HepG2 (cell line): ENCODE measurements around the gene USH2A. TPM values are rescaled to one million over a fixed set of nuclear protein-coding genes. Genes with fewer than 3 reads are reported as not detected.

Experiments used
- ATAC-seq: fragments of 200-7000 bp; cut with Tn5 transposase; 3 replicates; pipeline ENCODE4 v1.9.1; 2020; ENCODE audit warnings: mild to moderate bottlenecking, moderate library complexity
- BruUV-seq: library from RNA; stranded (reverse); fragments of 400-500 nt; replicated peaks from 2 replicates; lab custom pipeline; 2021; lab: Mats Ljungman, UMichigan
- CTCF ChIA-PET: fragments of 300-600 bp; formaldehyde crosslinking; extraction: SDS; loops from one replicate; lab custom pipeline; 2021; ENCODE audit warnings: low total read pairs, inconsistent platforms, low intra/inter-chr PET ratio; lab: Yijun Ruan, JAX
- POLR2A ChIA-PET: fragments of 350-600 bp; sonication (Branson Sonifier 250); formaldehyde crosslinking; loops from one replicate; lab custom pipeline; 2020; ENCODE audit warnings: antibody characterized with exemption, inconsistent platforms; lab: Yijun Ruan, JAX
- DNase-seq: peaks from one replicate; pipeline ENCODE4 v3.0.0-alpha.2; 2015; ENCODE audit warnings: low spot score
- FAIRE-seq: peaks from 3 replicates; lab custom pipeline; 2011; peaks lifted over from hg19 to GRCh38; lab: Jason Lieb, UNC
- H2AFZ ChIP-seq: one replicate; pipeline ENCODE4 v1.6.1; 2011; ENCODE audit warnings: low read length, inconsistent platforms
- H3K27ac ChIP-seq: fragments of 300-600 bp; 3 replicates; pipeline ENCODE4 v1.8.0; 2011; ENCODE audit warnings: mixed run types, mild to moderate bottlenecking, mixed read lengths, low read length, inconsistent platforms; ENCODE audit not compliant: insufficient read depth; ENCODE audit errors: extremely low read length
- H3K27me3 ChIP-seq, 2 experiments: fragments of 200-600 bp in 1 of 2; 2 replicates in 1 of 2; 3 replicates in 1 of 2; pipeline versions ENCODE4 v1.6.0 to v1.8.0; 2011; ENCODE audit warnings: low read length in 2 of 2, mild to moderate bottlenecking in 2 of 2, moderate library complexity in 2 of 2, inconsistent platforms in 1 of 2; ENCODE audit not compliant: insufficient read depth in 2 of 2, control insufficient read depth in 1 of 2
- H3K36me3 ChIP-seq, 2 experiments: fragments of 200-600 bp in 1 of 2; replicated peaks in 1 of 2; 2 replicates in 1 of 2; 3 replicates in 1 of 2; pipeline versions ENCODE4 v1.5.1 to v1.8.0; 2011; ENCODE audit warnings: low read length in 2 of 2, inconsistent platforms in 1 of 2; ENCODE audit not compliant: insufficient read depth in 2 of 2, control insufficient read depth in 1 of 2
- H3K4me1 ChIP-seq: 2 replicates; pipeline ENCODE4 v1.5.1; 2012; ENCODE audit warnings: low read length, inconsistent platforms; ENCODE audit not compliant: insufficient read depth
- H3K4me2 ChIP-seq: 2 replicates; pipeline ENCODE4 v1.6.0; 2011; ENCODE audit warnings: low read depth, low read length, inconsistent platforms
- H3K4me3 ChIP-seq, 3 experiments: fragments of 200-600 bp in 1 of 3; sonication (generic), shearing (Covaris generic) in 1 of 3; replicated peaks in 1 of 3; 2 replicates each; pipeline ENCODE4 v1.5.1; 2011 to 2016; ENCODE audit warnings: low read length in 3 of 3, inconsistent platforms in 2 of 3, low read depth in 2 of 3, mild to moderate bottlenecking in 2 of 3, control low read depth in 1 of 3, mixed read lengths in 1 of 3; ENCODE audit not compliant: insufficient read depth in 1 of 3
- H3K79me2 ChIP-seq: one replicate; pipeline ENCODE4 v1.6.1; 2011; ENCODE audit warnings: low read length, inconsistent platforms; ENCODE audit not compliant: insufficient read depth
- H3K9ac ChIP-seq: 2 replicates; pipeline ENCODE4 v1.6.0; 2011; ENCODE audit warnings: mild to moderate bottlenecking, low read depth, low read length, inconsistent platforms; ENCODE audit not compliant: insufficient read depth
- H3K9me3 ChIP-seq: 2 replicates; pipeline ENCODE4 v1.5.1; 2012; ENCODE audit warnings: mild to moderate bottlenecking, low read length
- H4K20me1 ChIP-seq: 2 replicates; pipeline ENCODE4 v1.6.0; 2011; ENCODE audit warnings: inconsistent platforms, mild to moderate bottlenecking, low read length, moderate library complexity; ENCODE audit not compliant: insufficient read depth
- GMEB1 ChIP-seq: sonication (generic); formaldehyde crosslinking; IDR thresholded peaks from 2 replicates; pipeline ENCODE4 v1.5.1; 2020; ENCODE audit warnings: missing genetic modification reagents, mild to moderate bottlenecking, borderline replicate concordance
- KAT7 ChIP-seq: IDR thresholded peaks from 2 replicates; pipeline ENCODE4 v1.6.1; 2018; ENCODE audit warnings: borderline replicate concordance, missing compliant biosample characterization
- ONECUT2 ChIP-seq: sonication (generic); formaldehyde crosslinking; IDR thresholded peaks from 2 replicates; pipeline ENCODE4 v1.4.0; 2020; ENCODE audit warnings: missing genetic modification reagents
- ZNF343 ChIP-seq: sonication (generic); formaldehyde crosslinking; IDR thresholded peaks from 2 replicates; pipeline ENCODE4 v1.4.0; 2020; ENCODE audit warnings: mild to moderate bottlenecking, missing genetic modification reagents
- ZNF646 ChIP-seq: sonication (generic); formaldehyde crosslinking; IDR thresholded peaks from 2 replicates; pipeline ENCODE4 v1.9.0; 2021; ENCODE audit warnings: mild to moderate bottlenecking, missing genetic modification reagents
- WGBS: methylation state at CpG from one replicate; pipeline ENCODE4 v1.1.6; 2017; ENCODE audit warnings: low lambda C conversion rate; 5-methylcytosine and 5-hydroxymethylcytosine counted together
- in situ Hi-C: cut with HindIII; loops from 2 replicates; pipeline ENCODE4 v1.10.0; 2017; ENCODE audit warnings: low pct_unique_long_range_greater_than_20kb; ENCODE audit not compliant: extremely low pct_ligation_motif_present
- intact Hi-C: fragments of 100-400 bp; cut with micrococcal nuclease; formaldehyde crosslinking; loops from one replicate; pipeline ENCODE4 v1.10.0; 2022; ENCODE audit not compliant: unreplicated experiment
- polyA plus RNA-seq, 8 experiments: library from polyadenylated mRNA; depleted of rRNA in 3 of 8; stranded (reverse) in 7 of 8; unstranded in 1 of 8; fragments of >200 nt; fragmentation: Illumina TruSeq in 4 of 8; extraction: Trizol in 4 of 8; gene quantifications; 2 replicates each; pipeline versions ENCODE4 v1.2.1 to v1.2.3, GENCODE V29; 2011 to 2016; ENCODE audit warnings: low read depth in 4 of 8, missing spikeins in 1 of 8, mixed read lengths in 1 of 8; ENCODE audit not compliant: insufficient read depth in 1 of 8
- total RNA-seq, 5 experiments: library from RNA; depleted of rRNA; stranded (reverse); fragments of >200 nt; fragmentation: Illumina TruSeq; extraction: Trizol; gene quantifications; 2 replicates each; pipeline ENCODE4 v1.2.3, GENCODE V29; 2016; ENCODE audit warnings: low read depth in 1 of 5

The USH2A gene
- total and polyA plus RNA-seq, 2 of the 13 experiments (the other 11 are each of a cell fraction or from before 2014, with no cell fraction given): 0.02 TPM; not detected in 1

- H4K20me1 ChIP-seq: no peaks in the 10 kb centered on the region
- WGBS: 27% methylated on average over 1 of the region's 1 CpG
- CTCF ChIA-PET: no interaction called here
- no peak for ATAC-seq
- TF ChIP-seq KAT7 (CRISPR knock-in tag) (no peak), ZNF343 (CRISPR knock-in tag) (no peak), GMEB1 (CRISPR knock-in tag) (no peak), ONECUT2 (CRISPR knock-in tag) (no peak), ZNF646 (CRISPR knock-in tag) (no peak)
- TF ChIP-seq, all 625 proteins: peak for 0
- POLR2A ChIA-PET: no interaction called here
- FAIRE-seq (no peak), DNase-seq (no peak)
- no peak overlapping the region for H3K27ac ChIP-seq
- H3K4me2 ChIP-seq: no peak overlapping the region
- in situ Hi-C loops: no loop called here
- no peak overlapping the region for H3K9ac ChIP-seq
- no peaks in the 10 kb centered on the region for H3K27me3 ChIP-seq
- H3K36me3 ChIP-seq: no peaks in the 10 kb centered on the region
- no peaks in the 10 kb centered on the region for H3K4me1 ChIP-seq
- no peak overlapping the region for H3K4me3 ChIP-seq
- BruUV-seq: no TSS peak
- H3K9me3 ChIP-seq: no peaks in the 10 kb centered on the region
- no peaks in the 10 kb centered on the region for H3K79me2 ChIP-seq
- H2AFZ ChIP-seq: no peak overlapping the region
- intact Hi-C loops: loop anchor here (10.0 kb wide), 1 partner anchor 193 kb away; no protein-coding TSS in a partner anchor
Observed at GRCh38 chr1:216032284-216032683, 391.0 kb downstream of the USH2A start.
